GM18519 (cell line): ENCODE data around the gene RPS17.

Experiments
- ATAC-seq: cut with Tn5 transposase; IDR thresholded peaks from one replicate; pipeline ENCODE4 v1.9.1; 2021; ENCODE audit warnings: mild to moderate bottlenecking, moderate library complexity; ENCODE audit not compliant: unreplicated experiment, low FRiP score

Gene RPS17

DNA sequence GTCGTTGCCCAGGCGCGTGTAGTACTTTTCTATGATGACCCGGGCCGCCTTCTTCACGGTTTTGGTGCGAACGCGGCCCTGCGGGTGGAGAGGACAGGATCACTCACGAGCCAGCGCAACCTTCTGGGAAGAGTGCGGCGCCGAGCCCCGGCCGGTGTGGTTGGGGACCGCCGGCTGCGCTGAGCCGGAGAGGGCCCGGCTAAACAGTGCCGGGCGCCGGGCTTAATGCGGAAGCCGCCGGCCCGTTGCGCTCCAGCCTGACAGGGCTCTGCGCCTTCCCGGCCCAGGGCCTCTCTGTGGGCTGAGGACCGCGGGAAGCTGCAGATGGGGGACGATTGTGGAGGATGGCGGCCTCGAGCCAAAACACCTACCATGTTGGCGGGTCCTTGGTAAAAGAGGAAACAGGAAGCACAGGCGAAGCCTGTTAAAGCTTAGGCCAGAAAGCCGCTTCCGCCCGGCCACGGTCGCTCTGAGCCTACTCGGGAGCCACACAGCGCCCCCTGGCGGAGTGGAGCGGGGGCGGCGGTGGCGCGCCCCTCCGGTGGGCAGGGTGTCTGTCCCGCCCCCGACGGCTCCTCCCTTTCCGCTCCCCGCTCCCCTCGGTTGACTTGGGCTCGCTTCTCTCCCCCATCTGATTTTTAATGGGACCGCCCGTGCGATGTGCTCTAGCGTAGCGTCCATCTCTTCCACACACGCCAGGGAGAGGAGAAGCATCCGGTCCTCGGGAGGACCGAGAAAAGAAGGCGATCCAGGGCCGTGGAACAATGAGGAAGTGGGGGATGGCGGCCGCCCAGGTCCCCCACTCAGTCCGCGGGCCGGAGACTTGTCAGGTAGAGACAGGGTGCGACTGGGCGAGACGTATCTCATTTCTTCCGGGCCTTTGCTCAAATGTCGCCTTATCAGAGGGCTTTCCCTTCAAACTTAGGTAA lies at the start of gene RPS17:
TSS of gene RPS17 (minus strand) at position 403 of the 929 bp plus-strand sequence. CDS start at position 374, 29 bp downstream.
- ATAC-seq = peak; percentile 76

DNA sequence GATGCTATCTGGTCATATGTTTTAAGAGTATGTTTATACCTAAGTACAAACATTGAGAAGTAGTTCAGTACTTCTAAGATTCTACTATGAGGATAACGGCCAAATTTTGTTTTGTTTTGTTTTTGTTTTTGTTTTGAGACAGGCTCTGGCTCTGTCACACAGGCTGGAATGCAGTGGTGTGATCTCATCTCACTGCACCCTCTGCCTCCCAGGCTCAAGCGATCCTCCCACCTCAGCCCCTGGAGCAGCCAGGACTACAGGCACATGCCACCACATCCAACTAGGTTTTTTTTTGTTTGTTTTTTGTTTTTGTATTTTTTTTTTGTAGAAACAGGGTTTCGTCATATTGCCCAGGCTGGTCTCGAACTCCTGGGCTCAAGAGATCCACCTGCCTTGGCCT lies 47.5 kb upstream of the RPS17 start:
- no peak for ATAC-seq

GRCh38 chr15:82585072-82585471 lies 44.8 kb upstream of the RPS17 start:
- ATAC-seq = no peak

DNA sequence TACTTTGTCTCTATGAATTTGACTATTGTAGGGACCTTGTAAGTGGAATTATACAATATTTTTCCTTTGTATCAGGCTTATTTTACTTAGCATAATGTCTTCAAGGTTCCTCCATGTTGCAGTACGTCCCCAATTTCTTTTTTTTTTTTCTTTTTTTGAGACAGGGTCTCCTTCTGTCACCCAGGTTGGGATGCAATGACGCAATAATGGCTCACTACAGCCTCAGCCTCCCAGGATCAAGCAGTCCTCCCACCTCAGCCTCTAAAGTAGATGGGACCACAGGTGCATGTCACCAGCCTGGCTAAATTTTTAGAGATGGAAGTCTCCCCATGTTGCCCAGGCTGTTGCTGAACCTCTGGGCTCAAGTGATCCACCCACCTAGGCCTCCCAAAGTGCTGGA lies 40.5 kb upstream of the RPS17 start:
- ATAC-seq = no peak

- no peak for ATAC-seq
These were observed 35.1 kb upstream of the RPS17 start for GRCh38 chr15:82575335-82575734.

DNA sequence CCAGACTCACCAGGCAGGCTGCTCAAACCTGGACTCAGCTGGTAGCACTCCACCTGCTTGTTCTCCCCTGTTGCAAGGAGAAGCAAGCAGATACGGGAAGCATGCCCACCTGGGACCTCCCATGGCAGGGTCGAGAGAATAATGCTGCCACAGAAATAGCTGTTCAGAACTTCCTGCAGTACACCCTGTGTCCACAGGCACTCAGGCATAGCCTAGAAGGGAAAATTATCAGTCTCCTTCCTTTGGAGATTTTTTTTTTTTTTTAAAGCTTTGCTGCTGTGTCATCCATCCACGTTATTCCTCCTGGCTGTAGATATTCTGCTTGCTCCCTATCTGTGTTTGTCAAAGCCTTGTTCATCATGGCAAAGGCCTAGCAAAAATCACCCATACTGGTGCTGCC lies 32.7 kb upstream of the RPS17 start:
- ATAC-seq = no peak

- no peak for ATAC-seq
These were observed 32.1 kb upstream of the RPS17 start for GRCh38 chr15:82572311-82572710.

DNA sequence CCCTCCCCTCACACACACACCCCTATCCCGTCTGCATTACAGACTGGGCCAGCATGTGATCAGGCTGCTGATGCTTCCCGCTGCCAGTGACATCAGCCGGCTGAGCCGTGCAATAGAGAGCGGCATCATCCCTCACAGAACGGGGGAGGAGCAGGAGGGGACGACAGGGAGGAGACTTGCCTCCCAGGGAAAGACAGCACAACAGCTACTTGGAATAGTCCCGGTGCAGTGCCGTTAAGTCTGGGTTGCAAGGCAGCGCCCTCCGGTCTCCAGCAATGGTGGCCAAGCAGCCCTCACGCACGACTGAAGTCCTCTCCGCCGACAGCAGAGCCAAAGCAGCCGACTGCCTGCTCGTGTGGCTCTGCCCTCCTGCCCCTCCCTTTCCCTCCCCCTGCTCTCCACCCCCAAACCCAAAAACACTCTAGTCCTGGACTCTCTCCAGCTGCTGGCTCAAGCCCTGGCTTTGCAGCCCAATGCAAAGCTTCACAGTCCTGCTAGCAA lies 31.5 kb upstream of the RPS17 start:
- ATAC-seq = no peak

DNA sequence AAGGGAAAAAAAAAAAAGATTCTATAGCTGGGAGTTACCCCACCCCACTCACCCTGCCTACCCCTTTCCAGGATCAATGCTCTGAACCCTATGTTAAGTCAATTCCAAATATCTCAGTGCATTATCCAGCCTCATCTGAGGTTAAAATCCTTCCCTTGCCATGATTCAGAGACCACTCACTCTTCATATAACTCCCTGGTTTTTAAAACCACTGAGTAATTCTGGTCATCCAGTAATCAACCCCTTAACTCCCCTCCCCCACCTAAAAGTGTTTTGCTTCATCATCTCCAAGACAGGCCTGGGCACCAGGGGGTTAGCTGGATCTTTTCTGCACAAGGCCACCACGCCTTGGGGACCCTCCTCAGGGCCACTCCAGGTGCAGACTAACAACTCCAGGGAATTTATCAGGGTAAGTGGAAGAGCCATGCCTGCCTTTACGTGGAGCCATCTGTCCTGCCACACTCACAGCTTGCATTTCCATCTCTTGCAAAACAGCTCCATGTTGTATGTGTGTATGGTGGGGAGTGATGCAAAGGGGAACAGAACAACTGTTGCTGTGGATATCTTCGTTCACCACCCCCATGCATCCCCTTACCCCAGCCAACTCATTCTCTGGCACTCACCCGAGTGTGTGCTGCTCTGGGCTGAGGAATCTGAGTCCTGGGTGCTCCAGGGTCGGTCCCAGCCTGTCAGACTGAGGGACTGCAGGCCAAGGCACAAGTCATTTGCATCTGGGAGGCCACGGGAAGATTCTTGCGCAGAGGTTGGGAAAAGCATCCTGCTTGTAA lies 30.7 kb upstream of the RPS17 start:
- ATAC-seq = no peak

DNA sequence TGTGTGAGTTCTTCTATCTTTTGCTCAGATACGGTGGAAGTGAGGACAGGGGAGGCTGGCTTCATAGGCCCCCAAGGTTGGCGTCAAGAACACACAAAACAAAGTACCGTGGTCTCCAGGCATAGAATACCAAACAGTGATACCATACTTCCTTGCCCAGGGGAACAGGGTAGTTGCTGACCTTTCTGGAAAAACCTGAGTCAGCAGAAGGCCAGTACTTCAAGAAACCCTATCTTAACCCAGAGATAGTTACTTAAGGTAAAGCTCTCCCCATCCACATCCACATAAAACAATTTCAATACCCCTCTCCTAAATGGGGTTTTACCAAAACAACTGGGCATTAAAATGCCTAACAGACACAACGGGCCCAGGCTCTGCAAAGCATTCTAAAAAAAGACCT lies 29.6 kb upstream of the RPS17 start:
- no peak for ATAC-seq

GRCh38 chr15:82568986-82569385 lies 28.7 kb upstream of the RPS17 start:
- ATAC-seq = no peak

DNA sequence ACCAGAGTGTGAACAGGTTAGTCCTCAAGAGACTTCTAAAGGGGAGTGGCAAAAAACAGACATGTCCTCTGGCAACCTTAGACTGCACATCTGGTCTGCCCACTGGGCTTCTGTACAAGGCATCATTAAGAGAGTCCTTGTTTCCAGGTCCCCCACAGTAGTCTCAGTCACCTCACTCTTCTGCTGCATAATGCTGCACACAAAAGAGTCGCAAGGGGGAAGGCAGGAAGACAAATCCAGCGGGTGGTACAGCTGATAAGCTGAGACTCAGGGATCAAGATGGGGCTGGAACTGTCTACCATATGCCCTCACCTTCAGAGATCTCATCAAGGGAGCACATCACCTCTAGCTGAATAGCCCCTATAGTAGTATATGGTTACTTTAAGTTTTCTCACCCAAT lies 27.4 kb upstream of the RPS17 start:
- no peak for ATAC-seq

GRCh38 chr15:82566690-82567089 lies 26.4 kb upstream of the RPS17 start:
- ATAC-seq = no peak

- ATAC-seq = no peak
These were observed 18.2 kb upstream of the RPS17 start for GRCh38 chr15:82558502-82558901.

DNA sequence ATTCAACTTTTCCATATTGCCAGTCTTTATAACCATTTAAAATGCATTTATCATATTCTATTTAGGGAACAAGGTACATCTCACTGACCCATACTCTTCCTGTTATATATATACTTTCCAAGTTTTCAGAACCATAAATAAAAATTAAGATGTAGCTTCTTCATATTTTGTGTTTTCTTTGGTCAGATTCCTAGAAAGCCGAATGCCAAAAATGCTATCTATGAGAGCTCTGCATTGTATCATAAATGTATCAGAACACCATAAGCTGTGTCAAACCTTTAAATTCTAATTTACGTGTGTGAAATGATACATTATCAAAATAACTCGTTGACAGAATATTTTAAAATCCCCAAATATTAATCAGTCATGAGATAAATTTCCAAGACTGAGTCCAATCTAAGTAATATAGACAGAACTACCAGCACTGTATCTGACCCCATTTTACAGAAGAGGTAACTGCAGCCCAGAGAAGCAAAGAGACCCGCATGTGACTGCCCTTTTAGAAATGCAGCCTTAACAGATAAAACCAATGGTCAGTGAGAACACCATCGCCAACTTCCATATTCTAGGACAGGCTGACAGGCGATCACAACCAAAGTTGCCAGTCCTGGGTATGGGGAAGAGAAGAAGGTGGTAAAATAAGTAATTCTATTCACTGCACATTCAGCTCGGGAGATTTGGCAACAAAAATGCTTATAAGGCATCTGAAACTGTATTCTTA lies 16.2 kb upstream of the RPS17 start:
- no peak for ATAC-seq

DNA sequence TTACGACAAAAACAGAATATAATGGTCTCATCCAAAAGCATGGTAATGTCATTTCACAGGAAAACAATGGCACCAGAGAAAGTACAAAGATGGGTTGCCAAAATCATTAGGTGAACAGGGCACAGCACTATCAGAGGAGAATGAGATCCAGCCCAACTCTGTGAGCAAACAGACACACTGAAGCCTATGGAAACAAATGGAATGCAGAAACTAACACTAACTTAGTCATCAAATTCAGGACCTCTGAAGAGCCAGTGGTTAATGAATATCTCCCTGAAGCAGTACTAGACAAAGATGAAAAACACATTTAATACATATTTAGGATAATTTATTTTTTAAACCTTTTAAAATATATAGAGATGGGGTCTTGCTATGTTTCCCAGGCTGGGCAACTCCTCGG lies 14.6 kb upstream of the RPS17 start:
- ATAC-seq = no peak

GRCh38 chr15:82554351-82554750 lies 14.1 kb upstream of the RPS17 start:
- ATAC-seq = no peak

DNA sequence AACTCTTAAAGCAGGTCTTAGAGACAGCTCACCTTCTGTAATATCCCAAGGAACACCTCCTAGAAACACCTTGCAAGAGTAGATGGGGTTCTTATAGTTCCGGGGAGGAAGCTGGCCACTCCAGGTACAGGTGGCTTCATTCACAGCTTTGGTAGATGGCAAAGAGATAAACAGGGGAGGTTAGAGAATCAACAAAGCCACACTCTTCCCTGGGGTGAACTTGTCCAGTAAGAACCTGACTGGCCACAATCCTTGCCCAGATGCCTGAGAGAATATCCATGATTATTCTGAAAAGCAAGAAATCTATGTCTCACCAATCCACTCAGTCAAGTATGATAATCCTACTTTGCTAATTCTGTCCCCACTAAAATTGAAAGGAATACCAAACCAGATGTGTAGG lies 13.6 kb upstream of the RPS17 start:
- no peak for ATAC-seq

GRCh38 chr15:82552861-82553260 lies 12.6 kb upstream of the RPS17 start:
- no peak for ATAC-seq

GRCh38 chr15:82551646-82552247 lies 11.5 kb upstream of the RPS17 start:
- no peak for ATAC-seq
